Panc1 (cell line): Measurements from ENCODE around the gene MYRIP. TPM values are rescaled to one million over a fixed set of nuclear protein-coding genes. Genes with fewer than 3 reads are reported as not detected.

Experiments
- ATAC-seq: fragments of 200-7000 bp; cut with Tn5 transposase; 2 replicates; pipeline ENCODE4 v1.9.1; 2020; ENCODE audit warnings: mild to moderate bottlenecking, moderate library complexity
- BruUV-seq: library from RNA; stranded (reverse); fragments of 400-500 nt; replicated peaks from 2 replicates; lab custom pipeline; 2021; lab: Mats Ljungman, UMichigan
- CTCF ChIA-PET: fragments of 300-600 bp; sonication (Branson Sonifier 250); formaldehyde crosslinking; loops from one replicate; lab custom pipeline; 2022; ENCODE audit warnings: antibody characterized with exemption; lab: Charles Lee
- POLR2A ChIA-PET: fragments of 300-600 bp; sonication (Branson Sonifier 250); formaldehyde crosslinking; loops from one replicate; lab custom pipeline; 2022; ENCODE audit warnings: antibody characterized with exemption; lab: Charles Lee
- DNase-seq: peaks from one replicate; pipeline ENCODE4 v3.0.0-alpha.2; 2010; ENCODE audit warnings: low read depth, low spot score
- H3K27ac ChIP-seq: 2 replicates; pipeline ENCODE4 v1.5.1; 2011; ENCODE audit warnings: mild to moderate bottlenecking, low read length, inconsistent platforms
- H3K27me3 ChIP-seq: fragments of 200-500 bp; sonication (Bioruptor generic); 2 replicates; pipeline ENCODE4 v1.6.0; 2014; ENCODE audit warnings: low read length, inconsistent platforms; ENCODE audit not compliant: control insufficient read depth, insufficient read depth
- H3K36me3 ChIP-seq: fragments of 200-500 bp; sonication (Bioruptor generic); 2 replicates; pipeline ENCODE4 v1.5.1; 2014; ENCODE audit warnings: inconsistent platforms, mild to moderate bottlenecking, low read length, moderate library complexity; ENCODE audit not compliant: control insufficient read depth, insufficient read depth
- H3K4me1 ChIP-seq: 2 replicates; pipeline ENCODE4 v1.5.1; 2011; ENCODE audit warnings: inconsistent platforms, mild to moderate bottlenecking, low read length, moderate library complexity; ENCODE audit not compliant: control insufficient read depth, insufficient read depth
- H3K4me3 ChIP-seq, 2 experiments: 2 replicates each; pipeline ENCODE4 v1.5.1; 2011 to 2012; ENCODE audit warnings: low read depth in 2 of 2, low read length in 2 of 2, mild to moderate bottlenecking in 2 of 2, inconsistent platforms in 1 of 2, moderate library complexity in 1 of 2
- H3K9me3 ChIP-seq: fragments of 200-500 bp; sonication (Bioruptor generic); 2 replicates; pipeline ENCODE4 v1.5.1; 2014; ENCODE audit warnings: low read depth, mild to moderate bottlenecking, inconsistent platforms, low read length, moderate library complexity; ENCODE audit not compliant: control insufficient read depth, insufficient read depth
- CTCF ChIP-seq: fragments of 450-650 bp; IDR thresholded peaks from 2 replicates; pipeline ENCODE4 v1.5.1; 2017; ENCODE audit warnings: mild to moderate bottlenecking
- POLR2AphosphoS5 ChIP-seq: IDR thresholded peaks from 2 replicates; pipeline ENCODE4 v1.6.1; 2012; ENCODE audit warnings: mild to moderate bottlenecking, low read depth, low read length, moderate library complexity
- REST ChIP-seq, 2 experiments: IDR thresholded peaks; 2 replicates each; pipeline ENCODE4 v1.6.1; 2011 to 2012; ENCODE audit warnings: low read depth in 2 of 2, control low read depth in 1 of 2, low read length in 1 of 2, mild to moderate bottlenecking in 1 of 2, moderate library complexity in 1 of 2; ENCODE audit not compliant: insufficient read depth in 1 of 2
- SIN3A ChIP-seq: IDR thresholded peaks from 2 replicates; pipeline ENCODE4 v1.6.1; 2012; ENCODE audit warnings: low read depth, mild to moderate bottlenecking, low read length, moderate library complexity, borderline replicate concordance; ENCODE audit not compliant: insufficient read depth
- TCF7L2 ChIP-seq: IDR thresholded peaks from 2 replicates; pipeline ENCODE4 v1.6.1; 2011; ENCODE audit warnings: mild to moderate bottlenecking, low read depth, low read length, inconsistent platforms
- in situ Hi-C: cut with HindIII; loops from 2 replicates; pipeline ENCODE4 v1.10.0; 2016; ENCODE audit warnings: low sequenced_read_pairs, low pct_unique_long_range_greater_than_20kb
- intact Hi-C: fragments of 100-400 bp; cut with micrococcal nuclease; formaldehyde crosslinking; loops from one replicate; pipeline ENCODE4 v1.10.0; 2022; ENCODE audit not compliant: unreplicated experiment
- total RNA-seq: library from RNA; stranded (reverse); gene quantifications from one replicate; pipeline ENCODE4 v1.2.1, GENCODE V29; 2021; ENCODE audit not compliant: unreplicated experiment

MYRIP gene
- total RNA-seq, 1 experiment from 2014 or later = 0.59 TPM

GRCh38 chr3:39808467-39809180, 785 bp upstream of the MYRIP start:
- in situ Hi-C loops = no loop called here
- ChIA-PET CTCF (no interaction called here), POLR2A (no interaction called here)
- DNase-seq = no peak
- Histone ChIP-seq H3K36me3 (no peaks in the 10 kb centered on the region), H3K4me3 (peak overlapping the region; percentile 42 to 50), H3K9me3 (no peaks in the 10 kb centered on the region), H3K4me1 (no peaks in the 10 kb centered on the region), H3K27me3 (no peaks in the 10 kb centered on the region; the same call in 1 of the 2 replicates), H3K27ac (no peak overlapping the region)
- intact Hi-C loops = no loop called here
- no TSS peak for BruUV-seq
- peak; percentile 36 for ATAC-seq
- TF ChIP-seq POLR2AphosphoS5 = no peak
- peak; percentile 84 for TF ChIP-seq TCF7L2
- no peak for TF ChIP-seq CTCF
- no peak for TF ChIP-seq REST (IDR thresholded peaks at IDR 0.05; ENCODE audit: insufficient read depth in 1 of 2, low read depth in 2 of 2, low read length in 1 of 2)
- no peak for TF ChIP-seq SIN3A

GRCh38 chr3:39809995-39810595, 686 bp downstream of the MYRIP start:
- ATAC-seq (peak; percentile 35), DNase-seq (no peak)
- Histone ChIP-seq H3K4me3 (peak overlapping the region; percentile 42 to 47), H3K27ac (no peak overlapping the region), H3K4me1 (no peaks in the 10 kb centered on the region), H3K27me3 (no peaks in the 10 kb centered on the region; the same call in 1 of the 2 replicates), H3K9me3 (no peaks in the 10 kb centered on the region), H3K36me3 (no peaks in the 10 kb centered on the region)
- intact Hi-C loops = loop anchor here (10.0 kb wide), 1 partner anchor 365 kb away; no protein-coding TSS in a partner anchor
- POLR2A ChIA-PET = no interaction called here
- TF ChIP-seq REST (IDR thresholded peaks at IDR 0.05; ENCODE audit: insufficient read depth in 1 of 2, low read depth in 2 of 2, low read length in 1 of 2) (no peak), POLR2AphosphoS5 (no peak), TCF7L2 (no peak), SIN3A (no peak), CTCF (no peak)
- BruUV-seq = no TSS peak
- CTCF ChIA-PET = no interaction called here
- in situ Hi-C loops = no loop called here
